ENCODE measurements around the gene FKRP. TPM values are rescaled to one million over a fixed set of nuclear protein-coding genes. Genes with fewer than 3 reads are reported as not detected.

Gene FKRP
- total RNA-seq, 3 donors from 2014 or later (not counting 1 experiment from before 2014, with no cell fraction given): 19.1 to 23.3 (median 19.8) TPM

DNA sequence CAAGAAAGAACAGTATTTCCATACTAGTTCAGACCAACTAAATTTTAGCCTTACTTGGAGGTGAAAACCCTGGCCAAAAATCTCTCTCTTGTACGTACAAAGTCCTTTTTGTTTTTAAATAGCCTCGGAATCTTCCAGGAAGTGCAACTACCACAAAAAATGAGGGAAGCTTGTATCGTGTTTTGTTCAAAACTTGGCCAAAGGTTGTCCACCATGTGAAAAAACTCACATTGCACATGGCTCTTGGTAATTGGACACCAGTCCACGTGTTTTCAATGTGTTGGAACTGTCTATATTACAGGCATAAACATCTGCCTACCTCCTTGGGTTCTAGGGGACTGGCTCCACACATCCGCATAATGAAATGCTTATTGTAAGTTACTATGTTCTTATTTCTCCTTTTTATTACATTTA, 15.6 kb downstream of the FKRP start:
- Mint-ChIP-seq H3K4me1 (peaks cover under 1 to 10% of the 10 kb centered on the region in 2 donors), H3K27ac (no peak overlapping the region), H3K4me3 (no peak overlapping the region), H3K9me3 (no peaks in the 10 kb centered on the region), H3K36me3 (no peaks in the 10 kb centered on the region), H3K27me3 (ENCODE audit: low read depth in 2 of 2) (no peaks in the 10 kb centered on the region)
- Histone ChIP-seq H3K36me3 (ENCODE audit: control insufficient read depth, insufficient read depth, low read length) (no peaks in the 10 kb centered on the region), H3K4me1 (ENCODE audit: control insufficient read depth, insufficient read depth, low read length) (peaks cover 15% of the 10 kb centered on the region), H3K9me3 (ENCODE audit: control insufficient read depth, insufficient read depth, low read length) (no peaks in the 10 kb centered on the region), H3K27me3 (ENCODE audit: control insufficient read depth, insufficient read depth, low read length) (no peaks in the 10 kb centered on the region), H3K27ac (ENCODE audit: low read length) (no peak overlapping the region), H3K4me3 (ENCODE audit: low read length) (no peak overlapping the region)
- intact Hi-C loops (cut with micrococcal nuclease): no loop called here
- TF ChIP-seq, protein P1, sequence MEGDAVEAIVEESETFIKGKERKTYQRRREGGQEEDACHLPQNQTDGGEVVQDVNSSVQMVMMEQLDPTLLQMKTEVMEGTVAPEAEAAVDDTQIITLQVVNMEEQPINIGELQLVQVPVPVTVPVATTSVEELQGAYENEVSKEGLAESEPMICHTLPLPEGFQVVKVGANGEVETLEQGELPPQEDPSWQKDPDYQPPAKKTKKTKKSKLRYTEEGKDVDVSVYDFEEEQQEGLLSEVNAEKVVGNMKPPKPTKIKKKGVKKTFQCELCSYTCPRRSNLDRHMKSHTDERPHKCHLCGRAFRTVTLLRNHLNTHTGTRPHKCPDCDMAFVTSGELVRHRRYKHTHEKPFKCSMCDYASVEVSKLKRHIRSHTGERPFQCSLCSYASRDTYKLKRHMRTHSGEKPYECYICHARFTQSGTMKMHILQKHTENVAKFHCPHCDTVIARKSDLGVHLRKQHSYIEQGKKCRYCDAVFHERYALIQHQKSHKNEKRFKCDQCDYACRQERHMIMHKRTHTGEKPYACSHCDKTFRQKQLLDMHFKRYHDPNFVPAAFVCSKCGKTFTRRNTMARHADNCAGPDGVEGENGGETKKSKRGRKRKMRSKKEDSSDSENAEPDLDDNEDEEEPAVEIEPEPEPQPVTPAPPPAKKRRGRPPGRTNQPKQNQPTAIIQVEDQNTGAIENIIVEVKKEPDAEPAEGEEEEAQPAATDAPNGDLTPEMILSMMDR (IDR thresholded peaks at IDR 0.05): no peak
- no peak for DNase-seq
- 96% methylated on average over 5 of the region's 5 CpGs for WGBS (ENCODE audit: insufficient coverage)
- no peak for ATAC-seq

DNA sequence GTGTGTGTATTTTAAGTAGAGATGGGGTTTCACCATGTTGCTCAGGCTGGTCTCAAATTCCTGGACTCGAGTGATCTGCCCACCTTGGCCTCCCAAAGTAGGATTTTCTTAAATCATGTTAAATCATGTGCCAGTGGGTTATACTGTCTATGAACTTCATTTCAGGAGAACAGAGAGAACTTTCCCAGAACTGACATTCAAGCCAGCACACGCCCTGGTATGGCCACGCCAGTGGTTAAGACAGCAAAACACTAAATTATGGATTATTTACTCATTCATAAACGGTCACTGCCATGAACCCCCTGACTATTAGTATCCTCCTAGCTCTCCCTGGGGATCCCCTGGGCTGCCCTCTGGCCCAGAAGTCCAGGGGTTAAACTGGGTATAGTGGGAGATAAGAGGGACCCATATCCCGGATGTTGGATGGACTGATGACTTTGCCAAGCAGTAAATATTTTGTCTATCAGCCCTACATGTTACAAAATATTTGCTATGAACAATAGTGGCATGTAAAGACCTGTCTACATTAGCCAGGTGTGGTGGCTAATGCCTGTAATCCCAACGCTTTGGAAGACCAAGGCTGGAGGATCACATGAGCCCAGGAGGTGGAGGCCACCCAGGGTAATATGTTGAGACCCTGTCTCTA, 16.5 kb downstream of the FKRP start:
- intact Hi-C loops (cut with micrococcal nuclease): no loop called here
- ATAC-seq (no peak), DNase-seq (no peak)
- Mint-ChIP-seq H3K27ac (no peak overlapping the region), H3K4me3 (no peak overlapping the region), H3K9me3 (no peaks in the 10 kb centered on the region), H3K4me1 (peaks cover 7 to 9% of the 10 kb centered on the region in 2 donors), H3K36me3 (no peaks in the 10 kb centered on the region), H3K27me3 (ENCODE audit: low read depth in 2 of 2) (no peaks in the 10 kb centered on the region)
- WGBS (ENCODE audit: insufficient coverage): 93% methylated on average over 5 of the region's 6 CpGs
- no peaks in the 10 kb centered on the region for H3K27me3 ChIP-seq (ENCODE audit: control insufficient read depth, insufficient read depth, low read length)
- TF ChIP-seq, protein P1 (IDR thresholded peaks at IDR 0.05): no peak
- no peaks in the 10 kb centered on the region for H3K9me3 ChIP-seq (ENCODE audit: control insufficient read depth, insufficient read depth, low read length)
- no peaks in the 10 kb centered on the region for H3K36me3 ChIP-seq (ENCODE audit: control insufficient read depth, insufficient read depth, low read length)
- no peak overlapping the region for H3K4me3 ChIP-seq (ENCODE audit: low read length)
- no peak overlapping the region for H3K27ac ChIP-seq (ENCODE audit: low read length)
- peaks cover 11% of the 10 kb centered on the region for H3K4me1 ChIP-seq (ENCODE audit: control insufficient read depth, insufficient read depth, low read length)

DNA sequence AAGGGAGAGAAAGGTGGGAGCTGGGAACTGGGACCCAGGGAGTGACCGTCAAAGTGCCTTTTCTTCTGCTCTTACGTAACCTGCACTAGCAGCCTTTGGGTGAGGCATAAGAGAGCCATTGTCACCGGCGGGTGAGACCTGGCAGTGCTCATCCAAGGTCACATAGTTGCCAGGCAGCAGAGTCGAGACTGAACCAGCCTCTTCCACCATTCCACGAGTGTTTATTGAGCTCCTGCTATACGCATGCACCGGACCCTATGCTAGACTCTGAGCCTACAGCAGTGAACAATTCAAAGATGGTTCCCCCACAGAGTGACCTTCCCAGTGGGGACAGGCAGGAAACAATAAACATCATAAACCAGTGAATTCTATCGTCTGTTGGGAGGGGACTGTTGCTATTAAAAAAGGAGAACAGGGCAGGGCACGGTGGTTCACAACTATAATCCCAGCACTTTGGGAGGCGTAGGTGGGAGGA, 19.0 kb downstream of the FKRP start:
- TF ChIP-seq, protein P1 (IDR thresholded peaks at IDR 0.05): no peak
- H3K36me3 ChIP-seq (ENCODE audit: control insufficient read depth, insufficient read depth, low read length): no peaks in the 10 kb centered on the region
- no peak overlapping the region for H3K4me3 Mint-ChIP-seq
- DNase-seq (no peak), ATAC-seq (no peak)
- WGBS (ENCODE audit: insufficient coverage): 91% methylated on average over 11 of the region's 11 CpGs
- H3K27ac ChIP-seq (ENCODE audit: low read length): no peak overlapping the region
- H3K27me3 Mint-ChIP-seq (ENCODE audit: low read depth in 2 of 2): no peaks in the 10 kb centered on the region
- H3K36me3 Mint-ChIP-seq: no peaks in the 10 kb centered on the region
- H3K9me3 Mint-ChIP-seq: no peaks in the 10 kb centered on the region
- peaks cover 6 to 7% of the 10 kb centered on the region in 2 donors for H3K4me1 Mint-ChIP-seq
- H3K9me3 ChIP-seq (ENCODE audit: control insufficient read depth, insufficient read depth, low read length): no peaks in the 10 kb centered on the region
- intact Hi-C loops (cut with micrococcal nuclease): no loop called here
- no peak overlapping the region for H3K27ac Mint-ChIP-seq
- no peaks in the 10 kb centered on the region for H3K27me3 ChIP-seq (ENCODE audit: control insufficient read depth, insufficient read depth, low read length)
- peaks cover 5% of the 10 kb centered on the region for H3K4me1 ChIP-seq (ENCODE audit: control insufficient read depth, insufficient read depth, low read length)
- no peak overlapping the region for H3K4me3 ChIP-seq (ENCODE audit: low read length)
